Pulmonary artery endothelial cell (primary cell): ENCODE measurements around the gene SLC35E4. TPM values are rescaled to one million over a fixed set of nuclear protein-coding genes. Genes with fewer than 3 reads are reported as not detected.
"Not testable (repeated sequence)": the region's sequence is repeated elsewhere in the genome, so short reads cannot be mapped to it uniquely, and the experiment has no call there.

Experiments used
- DNase-seq: peaks from one replicate; pipeline ENCODE4 v3.0.0-alpha.2; 2011; ENCODE audit warnings: low read depth, low spot score
- total RNA-seq: library from RNA; depleted of rRNA; stranded (reverse); fragments of >200 nt; gene quantifications from 2 replicates; pipeline ENCODE4 v1.2.3, GENCODE V29; 2014

The SLC35E4 gene
- total RNA-seq, 1 donor from 2014 or later: 26.5 TPM

GRCh38 chr22:30611197-30611596, 24.4 kb upstream of the SLC35E4 start:
- DNase-seq: no peak

GRCh38 chr22:30612789-30613188, 22.8 kb upstream of the SLC35E4 start:
- DNase-seq: no peak

GRCh38 chr22:30614268-30614667, 21.3 kb upstream of the SLC35E4 start:
- DNase-seq: no peak

GRCh38 chr22:30614879-30615278, 20.7 kb upstream of the SLC35E4 start:
- no peak for DNase-seq

GRCh38 chr22:30615543-30615954, 20.0 kb upstream of the SLC35E4 start:
- DNase-seq: no peak

GRCh38 chr22:30617819-30618218, 17.8 kb upstream of the SLC35E4 start:
- DNase-seq: no peak

GRCh38 chr22:30619909-30620308, 15.7 kb upstream of the SLC35E4 start:
- DNase-seq: not testable (repeated sequence)

GRCh38 chr22:30626413-30626812, 9.2 kb upstream of the SLC35E4 start:
- no peak for DNase-seq

- no peak for DNase-seq
Observed at GRCh38 chr22:30627471-30627870, 8.1 kb upstream of the SLC35E4 start.

GRCh38 chr22:30628491-30628890, 7.1 kb upstream of the SLC35E4 start:
- DNase-seq: no peak

- not testable (repeated sequence) for DNase-seq
Observed at GRCh38 chr22:30631469-30631868, 4.1 kb upstream of the SLC35E4 start.

- peak; percentile 60 for DNase-seq
Observed at GRCh38 chr22:30634471-30635233, 929 bp upstream of the SLC35E4 start.

GRCh38 chr22:30636226-30637077, 871 bp downstream of the SLC35E4 start:
- no peak for DNase-seq

- no peak for DNase-seq
Observed at GRCh38 chr22:30637701-30638114, 2.1 kb downstream of the SLC35E4 start.

- no peak for DNase-seq
Observed at GRCh38 chr22:30640361-30640760, 4.8 kb downstream of the SLC35E4 start.

- DNase-seq: no peak
Observed at GRCh38 chr22:30640839-30641430, 5.4 kb downstream of the SLC35E4 start.

- DNase-seq: no peak
Observed at GRCh38 chr22:30643055-30643875, 7.7 kb downstream of the SLC35E4 start.

GRCh38 chr22:30646518-30647160, 11.1 kb downstream of the SLC35E4 start:
- DNase-seq: no peak

GRCh38 chr22:30647536-30647935, 12.0 kb downstream of the SLC35E4 start:
- DNase-seq: no peak

GRCh38 chr22:30648825-30649224, 13.2 kb downstream of the SLC35E4 start:
- DNase-seq: no peak
